CD14-positive monocyte (primary cell): ENCODE data around the gene ABCC11. TPM values are rescaled to one million over a fixed set of nuclear protein-coding genes. Genes with fewer than 3 reads are reported as not detected.

Experiments used
- DNase-seq, 3 donors: peaks; one replicate each; pipeline ENCODE4 v3.0.0-alpha.2; 2011 to 2022
- H2AFZ ChIP-seq: 2 replicates; pipeline ENCODE4 v1.6.0; 2012; ENCODE audit warnings: mild to moderate bottlenecking, low read depth, low read length, inconsistent platforms; ENCODE audit not compliant: insufficient read depth, poor library complexity, severe bottlenecking
- H3K27ac ChIP-seq, 2 donors: 1 replicate in 1 of 2; 2 replicates in 1 of 2; pipeline ENCODE4 v1.5.1; 2012 to 2013; ENCODE audit warnings: low read length in 2 of 2, control low read depth in 1 of 2, inconsistent platforms in 1 of 2, low read depth in 1 of 2, mild to moderate bottlenecking in 1 of 2
- H3K27me3 ChIP-seq, 2 donors: one replicate each; pipeline versions ENCODE4 v1.6.0 to v1.6.1; 2011 to 2013; ENCODE audit warnings: low read length in 2 of 2; ENCODE audit not compliant: control insufficient read depth in 2 of 2, insufficient read depth in 2 of 2
- H3K36me3 ChIP-seq, 2 donors: replicated peaks in 1 of 2; 1 replicate in 1 of 2; 2 replicates in 1 of 2; pipeline versions ENCODE4 v1.5.1 to v1.6.1; 2012 to 2013; ENCODE audit warnings: low read length in 2 of 2, control low read depth in 1 of 2, inconsistent platforms in 1 of 2, mild to moderate bottlenecking in 1 of 2; ENCODE audit not compliant: insufficient read depth in 2 of 2, control insufficient read depth in 1 of 2
- H3K4me1 ChIP-seq, 2 donors: 1 replicate in 1 of 2; 2 replicates in 1 of 2; pipeline versions ENCODE4 v1.5.1 to v1.6.1; 2012 to 2013; ENCODE audit warnings: low read length in 2 of 2, control low read depth in 1 of 2, inconsistent platforms in 1 of 2, mild to moderate bottlenecking in 1 of 2, moderate library complexity in 1 of 2; ENCODE audit not compliant: insufficient read depth in 2 of 2, control insufficient read depth in 1 of 2
- H3K4me2 ChIP-seq: replicated peaks from 2 replicates; pipeline ENCODE3; 2012; ENCODE audit warnings: low read length, moderate library complexity, mild to moderate bottlenecking; ENCODE audit not compliant: poor library complexity, severe bottlenecking; ENCODE audit errors: extremely low read depth
- H3K4me3 ChIP-seq, 3 experiments: fragments of 200-600 bp in 1 of 3; sonication (generic) in 1 of 3; replicated peaks in 1 of 3; 1 replicate in 2 of 3; 2 replicates in 1 of 3; pipeline ENCODE4 v1.5.1; 2011 to 2013; ENCODE audit warnings: low read length in 3 of 3, mild to moderate bottlenecking in 3 of 3, control low read depth in 2 of 3, low read depth in 2 of 3, inconsistent platforms in 1 of 3, moderate library complexity in 1 of 3
- H3K79me2 ChIP-seq: 2 replicates; pipeline ENCODE4 v1.6.0; 2012; ENCODE audit warnings: mild to moderate bottlenecking, control low read depth, inconsistent platforms, low read length, moderate library complexity; ENCODE audit not compliant: insufficient read depth
- H3K9ac ChIP-seq: 2 replicates; pipeline ENCODE4 v1.6.0; 2017; ENCODE audit warnings: low read length, mild to moderate bottlenecking; ENCODE audit not compliant: insufficient read depth, poor library complexity, severe bottlenecking
- H3K9me3 ChIP-seq, 2 donors: replicated peaks in 1 of 2; 1 replicate in 1 of 2; 2 replicates in 1 of 2; pipeline versions ENCODE4 v1.5.1 to v1.6.1; 2012 to 2013; ENCODE audit warnings: low read length in 2 of 2, control low read depth in 1 of 2; ENCODE audit not compliant: control insufficient read depth in 1 of 2, insufficient read depth in 1 of 2
- H4K20me1 ChIP-seq: 2 replicates; pipeline ENCODE4 v1.6.0; 2012; ENCODE audit warnings: mild to moderate bottlenecking, low read length, control low read depth, moderate library complexity; ENCODE audit not compliant: insufficient read depth
- H3K27ac Mint-ChIP-seq, 7 donors: one replicate each; pipeline ENCODE4 v1.8.0; 2020; ENCODE audit warnings: mild to moderate bottlenecking in 7 of 7, mixed read lengths in 7 of 7, moderate library complexity in 6 of 7, inconsistent platforms in 2 of 7
- H3K27me3 Mint-ChIP-seq, 3 donors: one replicate each; pipeline ENCODE4 v1.8.0; 2021 to 2022; ENCODE audit warnings: low read depth in 3 of 3, mild to moderate bottlenecking in 3 of 3, mixed read lengths in 3 of 3, moderate library complexity in 3 of 3, inconsistent platforms in 1 of 3
- H3K36me3 Mint-ChIP-seq, 2 donors: one replicate each; pipeline ENCODE4 v1.8.0; 2020; ENCODE audit warnings: mixed read lengths in 2 of 2, inconsistent platforms in 1 of 2, mild to moderate bottlenecking in 1 of 2
- H3K4me1 Mint-ChIP-seq: one replicate; pipeline ENCODE4 v1.8.0; 2020; ENCODE audit warnings: mild to moderate bottlenecking, mixed read lengths
- H3K4me3 Mint-ChIP-seq, 2 donors: one replicate each; pipeline ENCODE4 v1.8.0; 2020; ENCODE audit warnings: mild to moderate bottlenecking in 2 of 2, mixed read lengths in 2 of 2, moderate library complexity in 1 of 2
- H3K9me3 Mint-ChIP-seq, 7 donors: one replicate each; pipeline ENCODE4 v1.8.0; 2020 to 2022; ENCODE audit warnings: mixed read lengths in 7 of 7, mild to moderate bottlenecking in 6 of 7, moderate library complexity in 6 of 7, inconsistent platforms in 2 of 7
- WGBS: methylation state at CpG from one replicate; pipeline ENCODE4 v1.1.5; 2013; ENCODE audit warnings: missing lambda C conversion rate; ENCODE audit not compliant: insufficient coverage; 5-methylcytosine and 5-hydroxymethylcytosine counted together
- intact Hi-C, 2 donors: fragments of 100-400 bp; cut with micrococcal nuclease; formaldehyde crosslinking; loops; one replicate each; pipeline versions ENCODE4 v1.15.0 to v1.15.1; 2023
- polyA plus RNA-seq, 3 donors: library from polyadenylated mRNA; depleted of rRNA in 1 of 3; unstranded in 2 of 3; stranded (reverse) in 1 of 3; fragments of 300-500 nt in 2 of 3; fragments of >200 nt in 1 of 3; fragmentation: Illumina TruSeq in 2 of 3; gene quantifications; 1 replicate in 2 of 3; 2 replicates in 1 of 3; pipeline ENCODE4 v1.2.3, GENCODE V29; 2012 to 2021
- TF ChIP-seq, protein P1 (sequence below): fragments of 200-600 bp; IDR thresholded peaks from one replicate; pipeline ENCODE4 v1.8.0; 2022; ENCODE audit warnings: antibody characterized with exemption, mild to moderate bottlenecking

The ABCC11 gene
- polyA plus RNA-seq, 3 donors, result 0.03 TPM; not detected in 2

- H2AFZ ChIP-seq, result no peak overlapping the region
- DNase-seq, result no peak
- Mint-ChIP-seq H3K27ac (no peak overlapping the region), H3K27me3 (no peaks in the 10 kb centered on the region), H3K4me3 (no peak overlapping the region), H3K36me3 (peaks cover 58 to 72% of the 10 kb centered on the region in 2 donors), H3K9me3 (peaks cover 2 to 8% (median 4%) of the 10 kb centered on the region in 7 donors), H3K4me1 (no peaks in the 10 kb centered on the region)
- H3K9me3 ChIP-seq, result no peaks in the 10 kb centered on the region
- no peaks in the 10 kb centered on the region for H3K79me2 ChIP-seq
- H3K4me1 ChIP-seq, result no peaks in the 10 kb centered on the region
- TF ChIP-seq, protein P1, sequence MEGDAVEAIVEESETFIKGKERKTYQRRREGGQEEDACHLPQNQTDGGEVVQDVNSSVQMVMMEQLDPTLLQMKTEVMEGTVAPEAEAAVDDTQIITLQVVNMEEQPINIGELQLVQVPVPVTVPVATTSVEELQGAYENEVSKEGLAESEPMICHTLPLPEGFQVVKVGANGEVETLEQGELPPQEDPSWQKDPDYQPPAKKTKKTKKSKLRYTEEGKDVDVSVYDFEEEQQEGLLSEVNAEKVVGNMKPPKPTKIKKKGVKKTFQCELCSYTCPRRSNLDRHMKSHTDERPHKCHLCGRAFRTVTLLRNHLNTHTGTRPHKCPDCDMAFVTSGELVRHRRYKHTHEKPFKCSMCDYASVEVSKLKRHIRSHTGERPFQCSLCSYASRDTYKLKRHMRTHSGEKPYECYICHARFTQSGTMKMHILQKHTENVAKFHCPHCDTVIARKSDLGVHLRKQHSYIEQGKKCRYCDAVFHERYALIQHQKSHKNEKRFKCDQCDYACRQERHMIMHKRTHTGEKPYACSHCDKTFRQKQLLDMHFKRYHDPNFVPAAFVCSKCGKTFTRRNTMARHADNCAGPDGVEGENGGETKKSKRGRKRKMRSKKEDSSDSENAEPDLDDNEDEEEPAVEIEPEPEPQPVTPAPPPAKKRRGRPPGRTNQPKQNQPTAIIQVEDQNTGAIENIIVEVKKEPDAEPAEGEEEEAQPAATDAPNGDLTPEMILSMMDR, result no peak
- no peak overlapping the region for H3K27ac ChIP-seq
- no peak overlapping the region for H3K4me2 ChIP-seq
- no peak overlapping the region for H3K9ac ChIP-seq
- intact Hi-C loops, result no loop called here
- 86% methylated on average over 2 of the region's 4 CpGs for WGBS
- no peaks in the 10 kb centered on the region for H4K20me1 ChIP-seq
- no peaks in the 10 kb centered on the region for H3K27me3 ChIP-seq
- peaks cover 50 to 94% of the 10 kb centered on the region in 2 donors for H3K36me3 ChIP-seq
- no peak overlapping the region for H3K4me3 ChIP-seq
Observed at GRCh38 chr16:48291754-48292153, 44.4 kb upstream of the ABCC11 start.

DNA sequence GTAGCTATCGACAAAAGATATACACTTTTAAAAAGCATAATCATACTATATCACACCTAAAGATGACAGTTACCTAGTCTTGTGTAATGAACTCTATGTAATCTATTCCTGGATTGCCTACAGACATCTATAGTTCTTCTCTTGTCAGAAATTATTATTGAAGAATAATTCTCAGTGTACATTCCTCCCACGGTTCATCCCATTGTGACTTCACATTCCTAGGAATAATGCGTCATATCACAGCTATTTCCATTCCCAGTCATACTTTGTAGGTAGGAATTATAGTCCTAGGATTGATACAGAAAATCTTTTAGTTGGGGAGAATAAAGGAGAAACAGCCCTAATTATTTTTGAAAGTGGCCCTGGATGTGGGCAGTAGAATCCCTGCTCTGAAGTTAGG is 44.0 kb upstream of the ABCC11 start:
- no CpG with 5 or more reads among the region's 3 CpGs for WGBS
- no peak overlapping the region for H3K4me3 ChIP-seq
- H2AFZ ChIP-seq, result no peak overlapping the region
- no peaks in the 10 kb centered on the region for H3K79me2 ChIP-seq
- Mint-ChIP-seq H3K27me3 (no peaks in the 10 kb centered on the region), H3K36me3 (peaks cover 60 to 72% of the 10 kb centered on the region in 2 donors), H3K4me1 (no peaks in the 10 kb centered on the region), H3K27ac (no peak overlapping the region), H3K9me3 (peaks cover 6 to 12% (median 8%) of the 10 kb centered on the region in 7 donors), H3K4me3 (no peak overlapping the region)
- DNase-seq, result no peak
- peaks cover 51 to 94% of the 10 kb centered on the region in 2 donors for H3K36me3 ChIP-seq
- no peak overlapping the region for H3K9ac ChIP-seq
- TF ChIP-seq, protein P1, result no peak
- no peaks in the 10 kb centered on the region for H4K20me1 ChIP-seq
- no peak overlapping the region for H3K4me2 ChIP-seq
- intact Hi-C loops, result no loop called here
- H3K27ac ChIP-seq, result no peak overlapping the region
- peaks cover 0 to 3% of the 10 kb centered on the region in 2 donors for H3K9me3 ChIP-seq
- no peaks in the 10 kb centered on the region for H3K4me1 ChIP-seq
- no peaks in the 10 kb centered on the region for H3K27me3 ChIP-seq
